ENCODE data around the gene HSD3B7. TPM values are rescaled to one million over a fixed set of nuclear protein-coding genes. Genes with fewer than 3 reads are reported as not detected.

Gene HSD3B7
- total RNA-seq, 1 donor from 2014 or later: 5.5 TPM

- Histone ChIP-seq H3K4me3 (no peak overlapping the region), H3K9me3 (replicated peaks) (no peaks in the 10 kb centered on the region), H3K27me3 (ENCODE audit: low read depth) (peaks cover 32% of the 10 kb centered on the region), H3K36me3 (no peaks in the 10 kb centered on the region), H3K27ac (replicated peaks) (no peak overlapping the region), H3K4me1 (peaks cover 4% of the 10 kb centered on the region)
- intact Hi-C loops (cut with micrococcal nuclease): no loop called here
- TF ChIP-seq, protein P1, sequence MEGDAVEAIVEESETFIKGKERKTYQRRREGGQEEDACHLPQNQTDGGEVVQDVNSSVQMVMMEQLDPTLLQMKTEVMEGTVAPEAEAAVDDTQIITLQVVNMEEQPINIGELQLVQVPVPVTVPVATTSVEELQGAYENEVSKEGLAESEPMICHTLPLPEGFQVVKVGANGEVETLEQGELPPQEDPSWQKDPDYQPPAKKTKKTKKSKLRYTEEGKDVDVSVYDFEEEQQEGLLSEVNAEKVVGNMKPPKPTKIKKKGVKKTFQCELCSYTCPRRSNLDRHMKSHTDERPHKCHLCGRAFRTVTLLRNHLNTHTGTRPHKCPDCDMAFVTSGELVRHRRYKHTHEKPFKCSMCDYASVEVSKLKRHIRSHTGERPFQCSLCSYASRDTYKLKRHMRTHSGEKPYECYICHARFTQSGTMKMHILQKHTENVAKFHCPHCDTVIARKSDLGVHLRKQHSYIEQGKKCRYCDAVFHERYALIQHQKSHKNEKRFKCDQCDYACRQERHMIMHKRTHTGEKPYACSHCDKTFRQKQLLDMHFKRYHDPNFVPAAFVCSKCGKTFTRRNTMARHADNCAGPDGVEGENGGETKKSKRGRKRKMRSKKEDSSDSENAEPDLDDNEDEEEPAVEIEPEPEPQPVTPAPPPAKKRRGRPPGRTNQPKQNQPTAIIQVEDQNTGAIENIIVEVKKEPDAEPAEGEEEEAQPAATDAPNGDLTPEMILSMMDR (IDR thresholded peaks at IDR 0.05; ENCODE audit: borderline replicate concordance): no peak
- no peak for DNase-seq
Observed at GRCh38 chr16:31003744-31004143, 18.7 kb downstream of the HSD3B7 start.

GRCh38 chr16:31004658-31005057, 19.7 kb downstream of the HSD3B7 start:
- Histone ChIP-seq H3K4me3 (no peak overlapping the region), H3K27me3 (ENCODE audit: low read depth) (peaks cover 41% of the 10 kb centered on the region), H3K36me3 (no peaks in the 10 kb centered on the region), H3K27ac (replicated peaks) (no peak overlapping the region), H3K4me1 (peaks cover 4% of the 10 kb centered on the region), H3K9me3 (replicated peaks) (no peaks in the 10 kb centered on the region)
- DNase-seq: no peak
- intact Hi-C loops (cut with micrococcal nuclease): no loop called here
- TF ChIP-seq, protein P1 (IDR thresholded peaks at IDR 0.05; ENCODE audit: borderline replicate concordance): no peak

- TF ChIP-seq, protein P1 (IDR thresholded peaks at IDR 0.05; ENCODE audit: borderline replicate concordance): no peak
- intact Hi-C loops (cut with micrococcal nuclease): no loop called here
- Histone ChIP-seq H3K27ac (replicated peaks) (no peak overlapping the region), H3K4me3 (no peak overlapping the region), H3K27me3 (ENCODE audit: low read depth) (peaks cover 49% of the 10 kb centered on the region), H3K9me3 (replicated peaks) (no peaks in the 10 kb centered on the region), H3K36me3 (no peaks in the 10 kb centered on the region), H3K4me1 (peaks cover 4% of the 10 kb centered on the region)
- DNase-seq: no peak
Observed at GRCh38 chr16:31005350-31006085, 20.5 kb downstream of the HSD3B7 start.

GRCh38 chr16:31006086-31006385, 21.0 kb downstream of the HSD3B7 start:
- DNase-seq: no peak

DNA sequence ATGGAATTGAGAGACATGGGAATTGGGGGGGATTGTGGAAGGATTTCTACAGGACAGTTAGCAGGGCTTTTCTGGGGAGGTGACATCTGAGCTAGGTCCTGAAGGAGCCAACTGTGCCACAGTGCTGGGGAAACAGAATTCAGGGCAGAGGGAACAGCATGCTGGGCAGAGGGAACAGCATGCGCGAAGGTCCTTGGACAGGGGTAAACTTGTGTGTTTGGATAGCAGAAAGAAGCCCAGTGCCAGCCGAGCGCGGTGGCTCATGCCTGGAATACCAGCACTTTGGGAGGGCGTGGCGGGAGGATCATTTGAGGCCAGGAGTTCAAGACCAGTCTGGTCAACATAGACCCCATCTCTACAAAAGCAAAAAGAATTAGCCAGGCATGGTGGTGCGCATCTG, 21.6 kb downstream of the HSD3B7 start:
- no peak overlapping the region for H3K4me3 ChIP-seq
- H3K27ac ChIP-seq (replicated peaks): no peak overlapping the region
- TF ChIP-seq, protein P1 (IDR thresholded peaks at IDR 0.05; ENCODE audit: borderline replicate concordance): no peak
- intact Hi-C loops (cut with micrococcal nuclease): no loop called here
- peaks cover 4% of the 10 kb centered on the region for H3K4me1 ChIP-seq
- H3K9me3 ChIP-seq (replicated peaks): no peaks in the 10 kb centered on the region
- H3K36me3 ChIP-seq: no peaks in the 10 kb centered on the region
- DNase-seq: no peak
- peaks cover 60% of the 10 kb centered on the region for H3K27me3 ChIP-seq (ENCODE audit: low read depth)

More at GRCh38 chr16:31006086-31006385, 21.0 kb downstream of the HSD3B7 start:
- H3K27ac ChIP-seq (replicated peaks): no peak overlapping the region
- no peaks in the 10 kb centered on the region for H3K9me3 ChIP-seq (replicated peaks)
- H3K4me3 ChIP-seq: no peak overlapping the region
- no peaks in the 10 kb centered on the region for H3K36me3 ChIP-seq
- H3K4me1 ChIP-seq: peaks cover 4% of the 10 kb centered on the region
- peaks cover 54% of the 10 kb centered on the region for H3K27me3 ChIP-seq (ENCODE audit: low read depth)
- TF ChIP-seq, protein P1 (IDR thresholded peaks at IDR 0.05; ENCODE audit: borderline replicate concordance): no peak
- intact Hi-C loops (cut with micrococcal nuclease): no loop called here
